ENCODE results near the gene C13orf46. TPM values are rescaled to one million over a fixed set of nuclear protein-coding genes. Genes with fewer than 3 reads are reported as not detected.
"Not testable (repeated sequence)": the region's sequence is repeated elsewhere in the genome, so short reads cannot be mapped to it uniquely, and the experiment has no call there.

C13orf46 gene
- total RNA-seq = 0.08 TPM

DNA sequence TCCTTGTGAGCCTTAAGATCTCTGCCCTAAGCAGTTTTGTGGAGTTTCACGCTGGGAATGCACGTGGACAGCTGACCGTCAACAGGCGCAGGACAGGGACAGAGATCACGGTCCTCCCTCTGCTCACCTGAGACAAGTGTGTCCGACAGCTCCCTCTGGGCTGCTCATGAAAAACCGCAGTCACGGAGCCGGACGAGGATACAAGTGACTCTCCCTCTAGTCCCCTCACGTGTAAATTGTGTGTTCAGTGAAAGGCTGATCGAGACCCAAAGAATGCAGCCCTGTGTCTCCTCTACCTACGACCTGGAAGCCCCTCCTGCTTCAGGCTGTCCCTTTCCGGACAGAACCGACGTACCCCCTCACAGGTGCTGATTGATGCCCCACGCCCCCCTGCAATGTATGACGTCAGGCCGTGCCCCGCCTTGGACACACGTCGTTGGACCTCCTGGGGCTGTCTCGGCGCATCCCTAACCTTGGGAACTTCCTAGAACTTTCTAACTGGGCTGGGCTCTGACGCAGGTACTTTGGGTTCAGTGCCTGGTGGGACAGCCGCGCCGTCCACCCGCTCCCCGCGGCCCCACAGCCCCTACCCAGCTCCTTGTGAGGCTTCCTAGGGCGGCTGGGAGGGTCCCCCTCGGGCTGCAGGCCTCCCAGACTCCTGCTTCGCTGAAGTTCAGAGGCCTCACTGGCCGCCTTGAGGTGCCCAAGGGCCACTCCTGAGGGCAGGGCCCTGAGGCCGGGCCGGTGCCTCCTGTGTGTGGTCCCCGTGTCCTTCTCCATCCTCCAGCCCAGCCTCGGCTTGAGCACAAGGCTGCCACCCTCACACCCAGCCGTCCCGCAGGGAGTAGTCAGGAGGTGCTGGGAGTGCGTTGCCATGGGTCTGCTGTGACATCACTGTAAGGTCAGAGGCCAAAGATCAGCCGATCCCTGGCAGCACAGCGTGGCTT is at the start of gene C13orf46:
Gene C13orf46 (minus strand): TSS at position 859 of the 947 bp plus-strand sequence. CDS start 79 bp downstream, at position 780.
- ATAC-seq = no peak

DNA sequence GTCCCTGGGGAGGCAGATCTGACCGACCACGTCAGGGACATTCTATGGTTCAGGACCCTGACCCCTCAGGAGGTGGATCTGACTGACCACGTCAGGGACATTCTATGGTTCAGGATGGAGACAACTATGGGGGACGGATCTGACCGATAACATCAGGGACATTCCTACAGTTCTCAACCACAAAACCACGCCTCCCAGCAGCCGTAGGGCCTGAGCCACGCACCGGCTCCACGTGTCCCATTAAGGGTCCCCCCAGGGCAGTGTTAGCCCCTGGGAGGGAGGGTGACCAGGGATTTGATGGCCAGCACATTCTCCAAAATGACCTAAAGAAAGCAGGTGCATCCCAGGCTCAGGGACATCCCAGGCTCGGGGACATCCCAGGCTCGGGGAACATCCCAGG is 49.0 kb upstream of the C13orf46 start:
- ATAC-seq = no peak

DNA sequence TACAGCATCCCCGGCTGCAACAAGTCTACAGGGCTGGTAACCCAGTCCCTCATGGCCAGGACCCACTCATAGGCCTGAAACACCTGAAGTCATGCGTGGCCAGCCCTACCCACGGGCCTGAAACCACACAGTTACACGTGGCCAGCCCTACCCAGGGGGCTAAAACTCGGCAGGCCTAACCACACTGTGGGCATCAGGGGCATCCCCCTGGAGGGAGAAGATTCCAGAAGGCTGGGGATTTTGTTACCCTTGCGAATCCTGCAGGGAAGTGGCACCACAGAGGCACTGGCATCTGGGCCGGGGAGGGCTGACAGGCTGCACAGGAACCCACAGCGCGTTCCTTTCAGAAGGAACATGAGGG is 48.4 kb upstream of the C13orf46 start:
- ATAC-seq = no peak

DNA sequence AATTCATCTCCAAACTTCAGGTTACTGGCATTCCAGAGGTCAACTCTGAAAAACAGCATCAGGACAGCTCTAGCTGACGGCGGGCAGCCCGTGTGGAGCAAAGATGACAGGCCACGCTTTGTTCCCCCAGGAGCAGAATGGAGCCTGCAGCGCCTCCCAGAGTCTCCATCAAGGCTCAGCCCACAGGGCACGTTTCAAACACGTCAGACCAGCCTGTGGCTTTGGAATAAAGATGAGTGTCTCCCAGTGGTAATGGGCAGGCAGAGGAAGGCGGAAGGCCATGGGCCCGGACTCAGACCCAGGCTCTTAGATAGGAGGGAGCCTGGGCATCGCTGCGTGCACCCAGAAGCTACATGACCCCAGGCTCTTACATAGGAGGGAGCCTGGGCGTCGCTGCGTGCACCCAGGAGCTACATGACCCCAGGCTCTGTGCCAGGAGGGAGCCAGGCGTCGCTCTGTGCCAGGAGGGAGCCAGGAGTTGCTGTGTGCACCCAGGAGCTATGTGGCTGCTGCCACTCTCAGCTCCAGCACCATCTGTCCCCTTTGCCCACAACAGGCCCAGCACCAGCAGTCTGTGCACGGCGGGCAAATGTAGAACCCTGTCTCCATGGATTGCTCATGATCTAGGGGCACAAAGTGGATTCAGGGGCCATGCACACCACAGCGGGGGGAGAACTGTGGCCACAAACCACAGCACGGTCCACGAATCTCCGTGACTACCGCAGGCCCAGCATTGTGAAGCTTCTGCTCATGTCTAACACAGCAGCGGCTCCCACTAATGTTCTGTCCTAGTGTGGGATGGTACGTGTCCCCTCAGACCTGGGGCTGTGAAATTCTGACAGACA is 47.8 kb upstream of the C13orf46 start:
- no peak for ATAC-seq

DNA sequence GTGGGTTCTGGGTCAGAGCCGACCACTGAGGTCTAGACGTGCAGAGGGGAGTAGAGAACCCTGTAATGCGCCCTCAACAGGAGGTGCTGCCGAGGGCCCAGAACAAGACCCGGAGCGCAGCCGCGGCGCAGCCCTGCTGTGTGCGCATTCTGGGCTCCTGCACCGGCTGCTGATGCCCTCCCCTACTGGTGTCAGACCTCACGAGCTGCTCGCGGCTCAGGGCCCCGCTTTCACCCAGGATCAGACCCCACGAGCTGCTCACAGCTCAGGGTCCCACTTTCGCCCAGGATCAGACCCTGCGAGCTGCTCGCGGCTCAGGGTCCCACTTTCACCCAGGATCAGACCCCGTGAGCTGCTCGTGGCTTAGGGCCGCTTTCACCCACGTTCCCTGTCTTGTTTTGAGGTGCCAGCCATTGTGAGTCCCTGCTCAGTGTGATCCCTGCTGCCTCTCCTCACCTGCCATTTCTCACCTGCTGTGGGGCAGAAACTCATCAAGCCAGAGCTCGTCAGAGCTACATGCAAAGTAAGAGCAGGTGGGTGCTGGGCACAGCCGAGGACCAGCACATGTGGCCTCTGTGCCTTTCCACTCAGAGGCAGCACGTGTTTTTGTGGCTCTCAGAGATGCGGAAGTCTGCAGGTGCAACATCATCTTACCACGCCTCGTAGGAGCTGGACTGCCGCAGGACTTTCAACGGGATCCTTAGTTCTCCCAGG is 47.0 kb upstream of the C13orf46 start:
- no peak for ATAC-seq

DNA sequence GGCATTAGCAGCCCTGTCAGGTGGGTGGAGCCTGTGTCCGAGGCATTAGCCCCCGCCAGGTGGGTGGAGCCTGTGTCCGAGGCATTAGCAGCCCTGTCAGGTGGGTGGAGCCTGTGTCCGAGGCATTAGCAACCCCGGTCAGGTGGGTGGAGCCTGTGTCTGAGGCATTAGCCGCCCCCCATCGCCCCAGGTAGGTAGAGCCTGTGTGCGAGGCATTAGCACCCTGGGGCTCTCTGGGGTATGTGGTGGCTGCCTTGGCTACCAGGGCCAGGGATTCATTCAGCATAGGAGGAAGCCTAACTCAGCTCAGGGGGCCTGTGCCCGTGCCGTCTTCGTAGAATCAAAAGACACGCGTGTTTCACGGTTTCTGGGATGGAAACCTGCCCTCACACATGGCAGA is 46.3 kb upstream of the C13orf46 start:
- ATAC-seq = not testable (repeated sequence)

DNA sequence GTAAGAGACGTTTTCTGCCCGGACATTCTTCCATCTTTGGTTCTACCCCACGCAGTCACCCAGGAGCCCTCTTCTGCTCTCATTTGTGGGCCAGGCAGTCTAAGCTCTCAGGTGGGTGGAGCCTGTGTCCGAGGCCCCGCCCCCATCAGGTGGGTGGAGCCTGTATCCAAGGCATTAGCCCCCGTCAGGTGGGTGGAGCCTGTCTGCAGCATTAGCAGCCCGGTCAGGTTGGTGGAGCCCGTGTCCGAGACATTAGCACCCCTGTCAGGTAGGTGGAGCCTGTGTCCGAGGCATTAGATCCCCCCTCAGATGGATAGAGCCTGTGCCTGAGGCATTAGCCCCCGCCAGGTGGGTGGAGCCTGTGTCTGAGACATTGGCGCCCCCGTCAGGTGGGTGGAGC is 45.5 kb upstream of the C13orf46 start:
- no peak for ATAC-seq

DNA sequence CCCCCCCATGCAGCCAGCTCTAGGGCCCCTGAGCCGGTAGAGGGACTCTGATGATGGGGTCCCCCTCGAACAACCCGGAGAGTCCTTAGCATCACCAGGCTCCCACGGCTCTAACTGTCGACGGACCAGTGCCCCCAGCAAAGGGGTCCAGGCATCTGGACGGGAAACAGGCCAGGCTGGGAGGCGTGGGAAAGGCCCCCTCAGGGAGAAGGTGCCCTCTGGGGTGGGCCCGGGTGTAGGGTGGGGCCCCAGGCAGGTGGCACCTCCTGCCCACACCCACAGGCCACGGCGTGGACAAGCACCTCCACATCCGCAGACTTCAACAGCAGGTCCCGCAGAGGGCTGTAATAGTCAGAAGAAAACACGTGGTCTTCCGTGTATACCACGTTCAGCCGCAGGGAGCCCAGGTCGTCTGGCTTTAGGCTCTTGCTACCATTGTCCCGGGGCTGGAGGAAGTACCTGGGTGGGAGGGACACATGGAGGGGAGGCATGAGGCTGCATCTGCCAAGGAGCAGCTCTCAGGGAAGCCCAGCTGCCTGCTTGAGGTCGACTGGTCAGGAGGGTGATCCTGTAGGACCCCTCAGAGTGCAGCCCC is 44.7 kb upstream of the C13orf46 start:
- ATAC-seq = no peak

DNA sequence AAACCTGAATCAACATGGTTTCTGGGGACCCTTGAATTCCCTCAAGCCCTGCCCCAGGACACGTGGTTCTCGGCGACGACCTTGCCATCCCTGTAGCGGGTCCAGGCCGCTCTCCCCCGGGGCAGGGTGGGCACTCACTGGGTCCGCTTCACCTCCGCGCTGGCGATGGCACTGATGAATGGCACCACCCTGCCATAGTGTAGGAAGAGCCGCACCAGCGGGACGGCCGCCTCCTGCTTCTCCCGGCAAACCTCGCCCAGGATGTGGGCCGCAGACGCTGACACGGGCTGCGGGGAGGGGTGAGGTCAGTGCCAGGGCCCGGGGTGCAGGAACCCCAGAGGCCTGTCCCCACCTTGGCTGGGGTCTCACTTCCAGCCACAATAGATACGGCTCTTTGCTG is 44.1 kb upstream of the C13orf46 start:
- no peak for ATAC-seq

DNA sequence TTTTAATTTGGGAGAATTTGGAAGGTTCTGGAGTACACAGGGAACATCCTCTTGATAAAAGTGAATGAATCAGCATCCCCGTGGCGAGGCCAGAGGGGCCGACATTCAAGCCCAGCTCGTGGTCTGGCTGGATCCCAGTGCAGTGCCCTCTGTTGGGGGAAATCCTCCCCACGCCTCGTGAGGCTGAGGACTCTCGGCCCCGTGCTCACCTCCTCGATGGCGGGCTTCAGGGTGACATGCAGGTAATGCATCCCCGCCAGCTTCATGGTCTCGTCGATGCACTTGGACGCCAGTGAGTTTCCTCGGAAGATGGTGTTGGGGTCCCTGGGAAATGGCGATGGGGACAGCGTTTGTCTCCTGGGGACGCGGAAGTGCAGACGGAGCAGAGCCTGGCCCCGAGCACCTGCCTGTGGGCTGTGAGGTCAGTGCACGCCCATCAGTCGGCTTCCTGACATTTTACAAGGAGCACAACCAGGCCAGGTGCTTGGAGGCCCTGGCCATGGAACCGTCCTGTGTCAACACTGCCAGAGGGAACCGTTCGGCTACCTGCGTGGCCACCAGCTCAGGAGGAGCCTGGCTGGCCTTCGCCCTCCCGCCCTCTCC is 43.3 kb upstream of the C13orf46 start:
- ATAC-seq = no peak

DNA sequence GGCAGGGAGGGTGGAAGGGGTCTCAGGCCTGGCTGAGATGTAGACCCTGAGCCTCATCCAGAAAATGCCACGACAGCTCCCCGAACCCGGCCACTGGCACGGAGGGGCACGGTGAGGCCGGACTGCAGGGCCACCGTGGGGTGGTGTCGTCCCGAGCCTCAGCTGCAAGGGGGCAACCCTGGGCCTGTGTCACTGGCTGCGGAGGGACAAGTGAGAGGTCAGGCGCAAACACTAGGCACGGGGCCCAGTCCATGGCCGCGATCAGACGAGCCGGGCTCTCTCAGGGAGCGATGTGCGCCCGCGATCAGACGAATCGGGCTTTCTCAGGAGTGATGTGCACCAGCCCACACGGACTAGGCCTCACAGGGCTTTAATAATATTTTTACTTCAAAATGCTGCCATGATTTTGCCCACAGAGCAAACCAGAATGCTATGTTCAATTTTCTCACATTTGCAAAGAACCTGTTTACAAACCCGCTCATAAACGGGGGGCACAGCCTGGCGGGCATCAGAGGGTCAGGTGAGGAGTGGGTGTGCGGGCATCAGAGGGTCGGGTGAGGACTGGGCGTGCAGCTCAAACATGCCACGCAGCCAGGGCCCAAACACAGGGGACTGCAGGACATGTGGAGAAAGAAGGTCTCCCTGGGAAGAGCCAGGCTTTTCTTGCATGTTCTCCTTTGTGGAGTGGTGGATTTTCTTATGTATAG is 42.6 kb upstream of the C13orf46 start:
- no peak for ATAC-seq

DNA sequence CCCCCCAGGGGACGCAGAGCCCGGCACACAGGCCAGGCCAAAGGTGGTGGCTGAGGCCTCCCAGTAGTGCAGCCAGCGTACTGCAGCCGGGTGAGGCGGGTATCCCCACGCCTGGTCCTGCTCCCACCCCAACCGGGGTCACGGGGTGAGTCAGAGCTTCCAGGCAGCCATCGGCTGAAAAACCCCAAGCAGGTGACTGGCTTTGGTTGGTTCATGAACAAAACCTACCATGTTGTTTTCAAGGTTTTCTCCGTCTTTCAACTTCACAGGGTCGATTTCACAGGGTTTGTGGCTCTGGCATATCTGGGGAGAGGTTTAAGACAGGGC is 42.1 kb upstream of the C13orf46 start:
- peak; percentile 10 for ATAC-seq

DNA sequence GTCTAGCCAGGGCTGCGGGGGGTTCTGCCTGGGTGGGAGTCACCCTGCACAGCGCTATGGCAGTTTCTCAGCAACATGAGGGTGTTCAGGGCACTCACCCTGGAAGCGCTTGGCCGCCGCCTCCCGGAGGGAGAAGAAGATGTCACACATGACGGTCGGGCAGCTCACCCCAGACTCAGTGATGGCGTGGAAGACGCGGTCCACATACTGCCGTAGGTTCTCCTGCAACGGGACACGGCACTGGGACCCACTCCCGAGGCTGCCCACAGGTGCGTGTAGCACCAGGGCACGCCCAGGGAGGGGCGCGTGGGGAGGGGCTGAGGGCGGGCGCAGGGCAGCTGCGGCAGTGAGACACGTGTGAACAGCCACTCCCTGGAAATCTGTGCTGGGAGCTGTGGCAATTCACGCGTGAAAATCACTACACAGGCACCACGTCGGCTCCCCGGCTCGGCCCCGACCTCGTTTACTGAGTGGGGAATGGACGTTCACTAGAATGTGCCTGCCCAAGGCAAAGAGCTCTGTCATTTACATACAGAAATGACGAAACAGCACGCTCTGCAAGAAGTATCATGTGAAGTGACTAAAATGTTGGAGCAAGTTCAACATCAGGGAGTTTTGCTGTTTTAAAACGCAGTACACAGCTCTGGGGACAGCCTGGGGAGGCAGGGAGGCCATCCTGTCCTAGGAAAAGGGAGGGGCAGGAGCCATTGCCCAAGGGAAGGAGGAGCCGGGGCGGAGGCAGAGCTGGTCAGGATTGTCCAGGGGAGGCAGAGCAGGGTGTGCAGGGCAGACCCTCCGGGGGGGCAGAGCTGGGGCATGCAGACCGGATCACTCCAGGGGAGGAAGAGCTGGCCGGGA is 41.5 kb upstream of the C13orf46 start:
- peak; percentile 75 for ATAC-seq

DNA sequence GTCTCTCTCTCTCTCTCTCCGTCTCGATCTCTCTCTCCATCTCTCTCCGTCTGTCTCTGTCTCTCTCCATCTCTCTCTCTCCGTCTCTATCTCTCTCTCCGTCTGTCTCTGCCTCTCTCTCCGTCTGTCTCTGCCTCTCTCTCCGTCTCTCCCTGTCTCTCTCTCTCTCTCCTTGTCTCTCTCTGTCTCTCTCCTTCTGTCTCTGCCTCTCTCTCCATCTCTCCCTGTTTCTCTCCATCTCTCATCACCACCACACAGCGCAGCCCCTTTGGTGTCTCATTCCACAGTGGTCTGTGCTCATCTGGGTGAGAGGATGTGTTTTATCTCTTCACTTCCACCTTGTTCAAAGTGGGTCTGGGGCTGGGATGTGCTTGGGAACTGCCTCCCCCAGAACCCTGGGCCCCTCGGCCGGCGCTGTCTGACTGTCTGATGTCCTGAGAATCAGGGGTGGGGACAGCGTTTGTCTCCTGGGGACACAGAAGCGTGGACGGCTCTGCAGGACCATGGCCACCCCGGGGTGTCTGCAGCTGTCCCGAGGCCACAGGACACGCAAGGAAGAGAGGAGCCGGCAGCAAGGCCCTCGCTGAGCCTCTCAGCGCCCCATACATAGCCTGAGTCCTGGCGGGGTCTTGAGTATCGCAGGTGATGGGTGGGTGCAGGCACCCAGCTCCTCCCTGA is 40.2 kb upstream of the C13orf46 start:
- no peak for ATAC-seq

DNA sequence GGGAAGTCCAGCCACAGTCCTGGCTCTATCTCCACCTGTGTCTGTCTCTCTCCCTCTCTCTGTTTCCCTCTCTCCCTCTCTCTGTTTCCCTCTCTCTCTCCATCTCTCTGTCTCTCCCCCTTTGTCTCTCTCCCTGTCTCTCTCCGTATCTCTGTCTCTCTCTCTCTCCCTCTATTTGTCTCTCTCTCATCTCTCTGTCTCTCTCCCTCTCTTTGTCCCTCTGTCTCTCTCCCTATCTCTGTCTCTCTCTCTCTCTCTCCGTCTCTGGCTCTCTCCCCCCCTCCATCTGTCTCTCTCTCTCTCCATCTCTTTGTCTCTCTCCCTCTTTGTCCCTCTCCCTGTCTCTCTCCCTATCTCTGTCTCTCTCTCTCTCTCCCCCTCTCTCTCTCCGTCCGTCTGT is 39.5 kb upstream of the C13orf46 start:
- ATAC-seq = no peak

DNA sequence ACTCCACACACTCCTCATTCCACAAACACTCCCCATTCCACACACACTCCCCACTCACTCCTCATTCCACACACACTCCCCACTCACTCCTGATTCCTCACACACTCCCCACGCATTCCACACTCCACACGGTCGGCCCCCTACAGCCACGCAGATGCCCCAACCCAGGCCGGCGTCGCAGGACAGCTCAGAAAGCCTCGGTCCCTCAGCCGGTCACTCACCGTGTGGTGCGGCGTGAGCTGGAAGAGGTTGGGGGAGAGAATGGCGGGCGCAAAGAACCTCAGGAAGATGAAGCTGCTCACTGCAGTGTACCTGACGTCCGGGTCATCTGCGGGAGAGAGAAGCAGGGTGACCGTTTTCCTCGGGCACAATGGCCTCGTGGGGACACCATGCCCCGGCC is 39.0 kb upstream of the C13orf46 start:
- no peak for ATAC-seq

DNA sequence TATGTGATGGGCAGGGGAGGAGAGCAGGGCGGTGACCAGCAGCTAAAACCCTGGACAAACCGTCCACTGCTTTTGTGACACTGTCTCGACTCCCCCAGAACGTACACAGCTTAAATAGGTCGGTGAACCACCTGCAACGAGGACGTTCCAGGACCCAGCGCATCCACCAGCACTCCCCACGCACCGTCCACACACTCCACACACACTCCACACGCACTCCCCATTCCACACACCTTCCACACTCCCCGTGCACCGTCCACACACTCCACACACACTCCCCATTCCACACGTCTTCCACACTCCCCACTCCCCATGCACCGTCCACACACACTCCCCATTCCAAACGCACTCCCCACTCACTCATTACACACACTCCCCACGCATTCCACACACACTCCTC is 38.3 kb upstream of the C13orf46 start:
- no peak for ATAC-seq

DNA sequence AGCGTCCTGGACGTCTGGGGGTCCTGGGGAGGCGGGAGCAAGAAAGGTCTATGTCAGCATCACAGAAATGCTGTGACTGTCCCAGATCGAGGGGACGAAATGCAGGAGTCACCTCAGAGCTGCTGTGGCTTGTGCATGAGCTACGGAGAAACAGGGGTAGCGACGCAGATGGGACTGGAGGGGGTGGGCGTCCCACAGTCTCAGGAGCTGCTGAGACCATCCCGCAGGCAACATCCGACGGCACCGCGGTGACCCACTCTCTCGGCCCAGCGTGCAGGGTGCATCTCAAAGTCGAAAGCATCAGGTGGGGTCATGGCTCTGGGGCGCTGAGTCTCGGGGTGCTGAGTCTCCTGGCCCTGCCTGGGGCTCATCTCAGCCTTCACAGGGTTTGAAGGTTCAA is 37.4 kb upstream of the C13orf46 start:
- ATAC-seq = no peak

DNA sequence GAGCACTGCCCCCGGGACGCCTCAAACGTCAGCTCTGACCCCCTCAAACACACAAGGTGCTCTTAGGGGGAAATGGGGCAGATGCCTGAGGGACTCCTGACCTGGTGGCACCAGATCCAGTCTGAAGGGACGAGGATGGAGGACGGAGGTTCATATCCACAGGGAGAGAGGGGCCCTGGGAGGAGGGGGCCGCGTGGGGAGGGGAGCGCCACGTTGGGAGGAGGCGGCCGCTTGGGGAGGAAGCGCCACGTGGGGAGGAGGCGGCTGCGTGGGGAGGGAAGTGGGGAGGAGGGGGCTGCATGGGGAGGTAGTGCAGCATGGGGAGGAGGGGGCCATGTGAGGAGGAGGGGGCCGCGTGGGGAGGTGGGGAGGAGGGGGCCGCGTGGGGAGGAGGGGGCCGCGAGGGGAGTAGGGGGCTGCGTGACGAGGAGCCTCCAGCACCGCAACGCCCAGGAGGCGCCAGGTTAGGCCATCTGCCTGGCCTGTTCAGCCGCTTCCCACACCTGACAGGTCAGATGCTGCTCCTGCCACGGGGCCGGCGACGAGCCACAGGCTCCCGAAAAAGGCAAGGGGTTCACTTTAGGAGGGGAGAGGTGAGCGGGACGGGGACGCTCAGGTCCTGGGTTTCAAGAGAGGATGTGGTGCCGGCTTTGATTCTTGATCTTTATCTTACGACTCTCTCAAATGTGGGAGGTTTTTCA is 36.7 kb upstream of the C13orf46 start:
- ATAC-seq = no peak

Measured in esophagus mucosa (tissue), 1 donor.